Subcutaneous abdominal adipose tissue (tissue), 5 donors: Measurements from ENCODE around the gene KLHL11.
A peak's percentile ranks its signal among the peaks of the same experiment; 100 is the strongest.
"Not testable (repeated sequence)": the region's sequence is repeated elsewhere in the genome, so short reads cannot be mapped to it uniquely, and the experiment has no call there.

Source experiments
- H3K27ac ChIP-seq: one replicate; pipeline ENCODE4 v1.7.0; 2013; ENCODE audit warnings: low read depth, mild to moderate bottlenecking, inconsistent platforms, low read length, moderate library complexity
- H3K27me3 ChIP-seq, 5 donors: one replicate each; pipeline ENCODE4 v1.7.0; 2013; ENCODE audit warnings: low read length in 5 of 5, inconsistent platforms in 1 of 5; ENCODE audit not compliant: control insufficient read depth in 5 of 5, insufficient read depth in 4 of 5
- H3K36me3 ChIP-seq, 5 donors: one replicate each; pipeline ENCODE4 v1.7.0; 2013; ENCODE audit warnings: low read length in 5 of 5; ENCODE audit not compliant: control insufficient read depth in 5 of 5, insufficient read depth in 5 of 5
- H3K4me1 ChIP-seq, 5 donors: one replicate each; pipeline ENCODE4 v1.7.0; 2013; ENCODE audit warnings: low read length in 5 of 5, mild to moderate bottlenecking in 3 of 5, moderate library complexity in 1 of 5; ENCODE audit not compliant: control insufficient read depth in 5 of 5, insufficient read depth in 5 of 5
- H3K4me3 ChIP-seq, 5 donors: one replicate each; pipeline ENCODE4 v1.7.0; 2013; ENCODE audit warnings: low read length in 5 of 5, low read depth in 1 of 5
- H3K9ac ChIP-seq, 5 donors: one replicate each; pipeline ENCODE4 v1.7.0; 2013; ENCODE audit warnings: low read length in 5 of 5, mild to moderate bottlenecking in 4 of 5, moderate library complexity in 3 of 5
- H3K9me3 ChIP-seq, 5 donors: one replicate each; pipeline ENCODE4 v1.7.0; 2013; ENCODE audit warnings: low read length in 5 of 5; ENCODE audit not compliant: control insufficient read depth in 5 of 5
- donor health status: healthy.
- donor health status: healthy.
- donor health status: healthy.
- donor health status: healthy.
- donor health status: healthy.

KLHL11 gene

GRCh38 chr17:41870097-41870496 is 4.9 kb upstream of the KLHL11 start:
- Histone ChIP-seq H3K27ac (no peak overlapping the region), H3K27me3 (no peaks in the 10 kb centered on the region), H3K36me3 (peaks cover 14 to 72% (median 61%) of the 10 kb centered on the region in 5 donors), H3K4me1 (peaks cover 0 to 16% (median 14%) of the 10 kb centered on the region in 5 donors), H3K9me3 (no peaks in the 10 kb centered on the region), H3K9ac (no peak overlapping the region), H3K4me3 (no peak overlapping the region)

DNA sequence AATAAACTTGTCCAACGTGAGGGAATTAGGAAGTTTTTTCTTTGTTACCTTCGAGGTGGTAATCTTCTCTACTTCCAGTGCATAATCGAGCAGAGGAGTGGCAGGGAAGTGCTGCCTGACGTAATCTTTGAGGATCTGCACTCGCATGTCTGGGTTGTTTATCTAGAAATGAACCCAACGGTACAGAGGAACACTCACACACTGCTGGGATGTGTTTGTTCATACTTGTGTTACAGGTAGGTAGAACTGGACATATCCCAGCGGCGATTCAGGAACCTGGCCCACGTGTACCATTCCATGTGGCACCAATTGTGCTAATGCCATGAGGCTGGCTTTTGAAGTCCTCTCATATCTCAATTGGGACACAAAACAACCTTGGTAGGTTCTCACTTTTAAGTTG is 4.2 kb upstream of the KLHL11 start:
- no peak overlapping the region for H3K9ac ChIP-seq
- no peaks in the 10 kb centered on the region for H3K27me3 ChIP-seq
- H3K9me3 ChIP-seq, result no peaks in the 10 kb centered on the region
- no peak overlapping the region for H3K27ac ChIP-seq
- peaks cover 0 to 19% (median 17%) of the 10 kb centered on the region in 5 donors for H3K4me1 ChIP-seq
- peaks cover 14 to 69% (median 61%) of the 10 kb centered on the region in 5 donors for H3K36me3 ChIP-seq
- H3K4me3 ChIP-seq, result no peak overlapping the region

GRCh38 chr17:41868568-41868967 is 3.3 kb upstream of the KLHL11 start:
- H3K27ac ChIP-seq, result no peak overlapping the region
- H3K4me1 ChIP-seq, result peaks cover 7 to 20% (median 18%) of the 10 kb centered on the region in 5 donors
- no peaks in the 10 kb centered on the region for H3K27me3 ChIP-seq
- peaks cover 14 to 63% (median 56%) of the 10 kb centered on the region in 5 donors for H3K36me3 ChIP-seq
- no peak overlapping the region for H3K4me3 ChIP-seq
- H3K9me3 ChIP-seq, result no peaks in the 10 kb centered on the region
- H3K9ac ChIP-seq, result no peak overlapping the region

GRCh38 chr17:41865596-41865893 is 322 bp upstream of the KLHL11 start:
- Histone ChIP-seq H3K27ac (no peak overlapping the region), H3K9ac (peak overlapping the region in 4 of 5 donors; percentile 1 to 76 (median 54)), H3K4me1 (peaks cover 8 to 35% (median 24%) of the 10 kb centered on the region in 5 donors), H3K9me3 (no peaks in the 10 kb centered on the region), H3K36me3 (peaks cover 14 to 36% (median 32%) of the 10 kb centered on the region in 5 donors), H3K27me3 (no peaks in the 10 kb centered on the region), H3K4me3 (peak overlapping the region; percentile 54 to 96 (median 94))

- Histone ChIP-seq H3K4me3 (peak overlapping the region; percentile 56 to 96 (median 94)), H3K9ac (peak overlapping the region in 4 of 5 donors; percentile 88 to 94 (median 92)), H3K9me3 (no peaks in the 10 kb centered on the region), H3K36me3 (peaks cover 14 to 25% (median 21%) of the 10 kb centered on the region in 5 donors), H3K4me1 (peaks cover 8 to 35% (median 24%) of the 10 kb centered on the region in 5 donors), H3K27me3 (no peaks in the 10 kb centered on the region), H3K27ac (peak overlapping the region; percentile 76)
Measured at GRCh38 chr17:41864498-41864835, 756 bp downstream of the KLHL11 start.

- Histone ChIP-seq H3K27me3 (no peaks in the 10 kb centered on the region), H3K4me3 (peak overlapping the region; percentile 56 to 96 (median 94)), H3K27ac (no peak overlapping the region), H3K9ac (peak overlapping the region; percentile 51 to 94 (median 91)), H3K36me3 (peaks cover 7 to 16% (median 12%) of the 10 kb centered on the region in 5 donors), H3K4me1 (peaks cover 8 to 35% (median 24%) of the 10 kb centered on the region in 5 donors), H3K9me3 (no peaks in the 10 kb centered on the region)
Measured at GRCh38 chr17:41863074-41863848, 2.0 kb downstream of the KLHL11 start.

- Histone ChIP-seq H3K27ac (no peak overlapping the region), H3K4me3 (no peak overlapping the region), H3K4me1 (peaks cover 8 to 33% (median 22%) of the 10 kb centered on the region in 5 donors), H3K9me3 (no peaks in the 10 kb centered on the region), H3K27me3 (no peaks in the 10 kb centered on the region), H3K9ac (peak overlapping the region in 1 of 5 donors; percentile 35), H3K36me3 (no peaks in the 10 kb centered on the region)
Measured at GRCh38 chr17:41860254-41860931, 4.8 kb downstream of the KLHL11 start.

GRCh38 chr17:41851382-41851781 is 13.8 kb downstream of the KLHL11 start:
- H3K27me3 ChIP-seq, H3K4me3 ChIP-seq, H3K9me3 ChIP-seq, H3K27ac ChIP-seq, H3K9ac ChIP-seq: not testable (repeated sequence)
- peaks cover 3 to 25% (median 19%) of the 10 kb centered on the region in 5 donors for H3K36me3 ChIP-seq
- H3K4me1 ChIP-seq, result peaks cover 0 to 14% (median 0%) of the 10 kb centered on the region in 5 donors

- Histone ChIP-seq H3K9me3 (no peaks in the 10 kb centered on the region), H3K27ac (no peak overlapping the region), H3K27me3 (no peaks in the 10 kb centered on the region)
Measured at GRCh38 chr17:41849251-41849990, 15.8 kb downstream of the KLHL11 start.

More at GRCh38 chr17:41849251-41849990, 15.8 kb downstream of the KLHL11 start:
- Histone ChIP-seq H3K4me3 (no peak overlapping the region), H3K9ac (peak overlapping the region in 1 of 5 donors; percentile 6), H3K36me3 (peaks cover 2 to 19% (median 13%) of the 10 kb centered on the region in 5 donors), H3K4me1 (peaks cover 0 to 14% (median 0%) of the 10 kb centered on the region in 5 donors)
